H9 (cell line): ENCODE results near the gene EHHADH. TPM values are rescaled to one million over a fixed set of nuclear protein-coding genes. Genes with fewer than 3 reads are reported as not detected.

Experiments used
- DNase-seq: peaks from one replicate; pipeline ENCODE4 v3.0.0-alpha.2; 2017
- H2AFZ ChIP-seq: one replicate; pipeline ENCODE4 v1.6.1; 2013; ENCODE audit warnings: mild to moderate bottlenecking, low read length, control low read depth, moderate library complexity
- H2AK5ac ChIP-seq: 2 replicates; pipeline ENCODE4 v1.6.1; 2013; ENCODE audit warnings: low read length, control low read depth, mixed read lengths; ENCODE audit not compliant: insufficient read length
- H2BK120ac ChIP-seq: one replicate; pipeline ENCODE4 v1.6.1; 2013; ENCODE audit warnings: low read depth, mild to moderate bottlenecking, low read length, control low read depth, inconsistent platforms; ENCODE audit not compliant: poor library complexity, severe bottlenecking
- H2BK12ac ChIP-seq: 2 replicates; pipeline ENCODE4 v1.6.1; 2013; ENCODE audit warnings: low read length, control low read depth, mixed read lengths, low read depth; ENCODE audit not compliant: insufficient read length
- H2BK15ac ChIP-seq: 2 replicates; pipeline ENCODE4 v1.6.1; 2013; ENCODE audit warnings: low read depth, low read length, control low read depth
- H2BK20ac ChIP-seq: one replicate; pipeline ENCODE4 v1.6.1; 2013; ENCODE audit warnings: low read depth, mild to moderate bottlenecking, low read length, control low read depth, inconsistent platforms; ENCODE audit not compliant: poor library complexity, severe bottlenecking
- H2BK5ac ChIP-seq: 2 replicates; pipeline ENCODE4 v1.6.1; 2013; ENCODE audit warnings: low read length, control low read depth, mixed read lengths; ENCODE audit not compliant: insufficient read length
- H3K14ac ChIP-seq: 2 replicates; pipeline ENCODE4 v1.6.1; 2013; ENCODE audit warnings: low read length, control low read depth; ENCODE audit not compliant: insufficient read depth
- H3K18ac ChIP-seq: 2 replicates; pipeline ENCODE4 v1.6.1; 2013; ENCODE audit warnings: low read depth, mild to moderate bottlenecking, mixed read lengths, low read length, control low read depth; ENCODE audit not compliant: insufficient read length
- H3K23ac ChIP-seq: 2 replicates; pipeline ENCODE4 v1.6.1; 2013; ENCODE audit warnings: low read length, control low read depth, mixed read lengths, low read depth; ENCODE audit not compliant: insufficient read length
- H3K23me2 ChIP-seq: 2 replicates; pipeline ENCODE4 v1.6.1; 2013; ENCODE audit warnings: low read depth, mild to moderate bottlenecking, mixed read lengths, low read length, control low read depth; ENCODE audit not compliant: insufficient read length, poor library complexity, severe bottlenecking
- H3K27ac ChIP-seq: 2 replicates; pipeline ENCODE4 v1.5.1; 2013; ENCODE audit warnings: low read length, control low read depth, mixed read lengths, low read depth; ENCODE audit not compliant: insufficient read length
- H3K27me3 ChIP-seq: 2 replicates; pipeline ENCODE4 v1.6.1; 2013; ENCODE audit warnings: low read length, control low read depth, inconsistent platforms; ENCODE audit not compliant: insufficient read depth
- H3K4ac ChIP-seq: 2 replicates; pipeline ENCODE4 v1.6.1; 2013; ENCODE audit warnings: low read depth, mild to moderate bottlenecking, control low read depth, inconsistent platforms, low read length, moderate library complexity
- H3K4me1 ChIP-seq: 2 replicates; pipeline ENCODE4 v1.6.1; 2013; ENCODE audit warnings: low read length, control low read depth, inconsistent platforms; ENCODE audit not compliant: insufficient read depth
- H3K4me2 ChIP-seq: 2 replicates; pipeline ENCODE4 v1.6.1; 2013; ENCODE audit warnings: low read length, control low read depth, mixed read lengths; ENCODE audit not compliant: insufficient read length, insufficient read depth
- H3K56ac ChIP-seq: 2 replicates; pipeline ENCODE4 v1.6.1; 2013; ENCODE audit warnings: low read depth, mild to moderate bottlenecking, mixed read lengths, low read length, control low read depth; ENCODE audit not compliant: insufficient read length
- H3K79me1 ChIP-seq: 2 replicates; pipeline ENCODE4 v1.6.1; 2013; ENCODE audit warnings: low read depth, mild to moderate bottlenecking, moderate library complexity, low read length, control low read depth, inconsistent platforms; ENCODE audit not compliant: insufficient read depth, poor library complexity, severe bottlenecking
- H3K79me2 ChIP-seq: 2 replicates; pipeline ENCODE4 v1.6.1; 2013; ENCODE audit warnings: low read length, control low read depth, inconsistent platforms; ENCODE audit not compliant: insufficient read depth
- H3K9ac ChIP-seq: 2 replicates; pipeline ENCODE4 v1.6.1; 2013; ENCODE audit warnings: low read length, control low read depth, mixed read lengths; ENCODE audit not compliant: insufficient read length; ENCODE audit errors: extremely low read depth
- H3K9me3 ChIP-seq: one replicate; pipeline ENCODE4 v1.6.1; 2013; ENCODE audit warnings: low read depth, low read length, inconsistent platforms; ENCODE audit not compliant: control insufficient read depth
- H3T11ph ChIP-seq: one replicate; pipeline ENCODE4 v1.6.1; 2013; ENCODE audit warnings: mild to moderate bottlenecking, low read length, control low read depth, inconsistent platforms
- H4K20me1 ChIP-seq: one replicate; pipeline ENCODE4 v1.6.1; 2013; ENCODE audit not compliant: control insufficient read depth, insufficient read length, insufficient read depth
- H4K5ac ChIP-seq: 2 replicates; pipeline ENCODE4 v1.6.1; 2013; ENCODE audit warnings: low read depth, mild to moderate bottlenecking, mixed read lengths, low read length, control low read depth; ENCODE audit not compliant: insufficient read length
- H4K8ac ChIP-seq: replicated peaks from 2 replicates; pipeline ENCODE4 v1.6.1; 2013; ENCODE audit warnings: low read length, control low read depth, mixed read lengths, low read depth; ENCODE audit not compliant: insufficient read length
- H4K91ac ChIP-seq: 2 replicates; pipeline ENCODE4 v1.6.1; 2013; ENCODE audit warnings: low read depth, mild to moderate bottlenecking, moderate library complexity, mixed read lengths, low read length, control low read depth; ENCODE audit not compliant: insufficient read length
- H3K27ac Mint-ChIP-seq, 3 experiments: 2 replicates in 2 of 3; 3 replicates in 1 of 3; pipeline ENCODE4 v1.8.0; 2020 to 2021; ENCODE audit warnings: mixed read lengths in 3 of 3, mild to moderate bottlenecking in 1 of 3, moderate library complexity in 1 of 3
- H3K27me3 Mint-ChIP-seq: 2 replicates; pipeline ENCODE4 v1.8.0; 2021; ENCODE audit warnings: low read depth, mild to moderate bottlenecking, moderate library complexity, mixed read lengths
- H3K36me3 Mint-ChIP-seq, 3 experiments: 2 replicates in 2 of 3; 3 replicates in 1 of 3; pipeline ENCODE4 v1.8.0; 2020 to 2021; ENCODE audit warnings: low read depth in 3 of 3, mixed read lengths in 3 of 3; ENCODE audit not compliant: insufficient read depth in 1 of 3
- H3K4me1 Mint-ChIP-seq, 2 experiments: 2 replicates each; pipeline ENCODE4 v1.8.0; 2020; ENCODE audit warnings: mixed read lengths in 2 of 2
- H3K4me3 Mint-ChIP-seq, 2 experiments: 2 replicates in 1 of 2; 3 replicates in 1 of 2; pipeline ENCODE4 v1.8.0; 2020 to 2021; ENCODE audit warnings: mild to moderate bottlenecking in 2 of 2, mixed read lengths in 2 of 2, moderate library complexity in 1 of 2
- H3K9me3 Mint-ChIP-seq, 2 experiments: 2 replicates in 1 of 2; 3 replicates in 1 of 2; pipeline ENCODE4 v1.8.0; 2020; ENCODE audit warnings: mild to moderate bottlenecking in 2 of 2, mixed read lengths in 2 of 2, moderate library complexity in 1 of 2
- CTCF ChIP-seq: fragments of 200-600 bp; sonication (generic); conservative IDR thresholded peaks from 3 replicates; pipeline ENCODE4 v1.8.0; 2021; ENCODE audit warnings: antibody characterized with exemption, mild to moderate bottlenecking
- WGBS: extraction: QIAGEN DNeasy Blood & Tissue Kit; methylation state at CpG from one replicate; pipeline ENCODE4 v1.1.7; 2013; ENCODE audit warnings: missing lambda C conversion rate, low lambda C conversion rate, mixed read lengths; ENCODE audit not compliant: insufficient read length; ENCODE audit errors: extremely low coverage; 5-methylcytosine and 5-hydroxymethylcytosine counted together
- total RNA-seq: library from RNA; stranded (reverse); gene quantifications from 2 replicates; pipeline ENCODE4 v1.2.1, GENCODE V29; 2021

Gene EHHADH
- total RNA-seq, 1 experiment from 2014 or later: 2.1 TPM

- Histone ChIP-seq H2BK20ac (no peak overlapping the region), H4K8ac (no peak overlapping the region), H3K23me2 (no peaks in the 10 kb centered on the region), H2BK15ac (no peak overlapping the region), H3K18ac (no peak overlapping the region), H2BK120ac (no peak overlapping the region), H3K27me3 (no peaks in the 10 kb centered on the region), H3K79me2 (no peaks in the 10 kb centered on the region), H4K20me1 (no peaks in the 10 kb centered on the region), H3K4ac (no peak overlapping the region), H3K9me3 (no peaks in the 10 kb centered on the region), H2BK12ac (no peak overlapping the region), H3K4me2 (no peak overlapping the region), H3K14ac (no peak overlapping the region), H4K5ac (no peak overlapping the region), H3K9ac (no peak overlapping the region), H3K27ac (no peak overlapping the region), H2AFZ (no peak overlapping the region), H3K23ac (no peak overlapping the region), H4K91ac (no peak overlapping the region), H3K79me1 (no peaks in the 10 kb centered on the region), H3K4me1 (no peaks in the 10 kb centered on the region), H2BK5ac (no peak overlapping the region), H2AK5ac (no peak overlapping the region), H3K56ac (no peak overlapping the region), H3T11ph (no peak overlapping the region)
- Mint-ChIP-seq H3K4me3 (no peak overlapping the region), H3K27me3 (peaks cover 66% of the 10 kb centered on the region), H3K4me1 (peaks cover 0 to 5% of the 10 kb centered on the region in 2 experiments; a peak in 1 of 4 replicates), H3K27ac (no peak overlapping the region), H3K36me3 (no peaks in the 10 kb centered on the region; a peak in 1 of 7 replicates), H3K9me3 (peaks cover 0 to 4% of the 10 kb centered on the region in 2 experiments; a peak in 1 of 5 replicates)
- TF ChIP-seq CTCF: no peak
- DNase-seq: no peak
- no CpG with 5 or more reads among the region's 4 CpGs for WGBS
These were observed 22.6 kb upstream of the EHHADH start for GRCh38 chr3:185276415-185276814.
